HG02759 (cell line): Measurements from ENCODE around the gene XRCC3.

ENCODE experiments used
- ATAC-seq: cut with Tn5 transposase; IDR thresholded peaks from one replicate; pipeline ENCODE4 v1.9.1; 2021; ENCODE audit warnings: mild to moderate bottlenecking, moderate library complexity; ENCODE audit not compliant: unreplicated experiment

XRCC3 gene

DNA sequence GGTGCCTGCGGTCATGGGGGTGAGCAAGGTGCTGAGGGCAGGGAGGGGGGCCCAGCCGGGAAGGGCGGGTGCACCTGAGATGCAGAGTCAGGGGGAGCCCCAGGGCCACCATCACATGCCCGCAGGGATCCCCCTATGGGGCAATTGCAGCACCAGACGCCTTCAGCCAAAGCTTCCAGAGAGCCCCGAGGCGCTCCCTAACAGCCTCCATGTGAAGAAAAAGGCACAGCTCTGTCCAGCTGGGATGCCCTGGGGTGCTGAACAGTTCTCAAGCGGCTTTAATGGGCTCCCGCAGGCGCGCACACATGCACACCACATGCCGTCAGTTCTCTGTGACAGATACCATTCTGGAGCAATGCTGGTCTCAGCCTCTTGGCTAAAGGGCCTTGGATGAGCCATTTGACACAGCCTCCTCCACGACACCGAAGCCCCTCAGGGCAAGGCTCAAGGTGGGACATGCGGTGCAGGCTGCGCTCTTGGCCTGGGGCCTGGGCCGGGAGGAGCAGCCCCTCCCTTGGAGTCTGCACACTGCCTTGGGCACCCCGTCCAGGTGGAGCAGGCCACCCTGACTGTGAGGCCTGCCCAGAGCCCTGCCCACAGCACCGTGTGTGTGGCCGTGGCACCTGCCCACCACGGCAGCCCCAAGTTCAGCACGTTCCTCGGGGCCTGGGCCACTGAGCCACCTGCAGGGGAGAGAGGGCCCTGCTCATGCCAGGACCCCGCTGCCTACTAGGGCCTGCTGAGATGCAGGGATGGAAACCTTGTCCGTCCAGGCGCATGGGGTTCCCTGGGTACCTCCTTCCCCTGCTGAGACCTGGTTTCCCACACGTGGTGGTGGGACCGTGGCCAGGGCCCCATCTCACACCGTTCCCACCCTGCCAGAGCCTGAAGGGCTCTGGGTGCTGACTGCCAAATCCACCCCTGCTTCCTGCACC lies 7.7 kb downstream of the XRCC3 start:
- no peak for ATAC-seq

DNA sequence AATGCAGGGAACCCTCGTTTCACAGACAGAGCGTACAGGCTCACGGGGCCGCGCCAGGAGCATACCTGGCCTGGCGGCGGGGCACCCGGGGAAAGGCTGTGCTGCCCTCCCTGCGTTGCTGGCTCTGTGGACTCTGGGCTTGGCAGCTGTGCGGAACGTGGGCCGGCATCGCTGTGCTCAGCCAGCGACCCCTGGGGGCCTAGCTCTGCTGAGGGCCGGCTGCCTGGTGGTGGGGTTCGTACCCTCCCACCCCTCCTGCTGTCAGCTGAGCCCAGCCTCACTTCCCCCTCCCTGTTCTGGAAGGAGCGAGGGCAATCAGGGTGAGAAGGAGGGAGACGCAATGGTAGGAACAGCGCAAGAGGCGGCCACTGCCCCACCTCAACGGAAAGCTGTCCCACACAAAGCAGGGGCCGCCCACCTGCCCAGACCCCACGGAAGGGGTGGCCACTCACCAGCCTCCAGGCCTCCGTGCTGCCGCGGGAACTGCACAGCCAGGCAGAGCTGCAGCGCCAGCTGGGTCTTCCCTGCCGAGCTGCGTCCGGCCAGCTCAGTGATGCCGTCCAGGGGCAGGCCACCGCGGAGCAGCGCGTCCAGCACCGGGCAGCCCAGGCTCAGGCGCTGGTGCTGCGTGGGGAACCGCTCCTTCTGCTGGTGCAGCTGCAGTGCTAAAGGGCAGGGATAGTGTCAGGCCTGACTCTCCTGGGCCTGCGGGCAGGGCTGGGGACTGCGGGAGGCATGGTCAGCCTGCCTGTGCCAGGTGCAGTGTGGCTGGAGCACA lies 8.5 kb downstream of the XRCC3 start:
- ATAC-seq: no peak

DNA sequence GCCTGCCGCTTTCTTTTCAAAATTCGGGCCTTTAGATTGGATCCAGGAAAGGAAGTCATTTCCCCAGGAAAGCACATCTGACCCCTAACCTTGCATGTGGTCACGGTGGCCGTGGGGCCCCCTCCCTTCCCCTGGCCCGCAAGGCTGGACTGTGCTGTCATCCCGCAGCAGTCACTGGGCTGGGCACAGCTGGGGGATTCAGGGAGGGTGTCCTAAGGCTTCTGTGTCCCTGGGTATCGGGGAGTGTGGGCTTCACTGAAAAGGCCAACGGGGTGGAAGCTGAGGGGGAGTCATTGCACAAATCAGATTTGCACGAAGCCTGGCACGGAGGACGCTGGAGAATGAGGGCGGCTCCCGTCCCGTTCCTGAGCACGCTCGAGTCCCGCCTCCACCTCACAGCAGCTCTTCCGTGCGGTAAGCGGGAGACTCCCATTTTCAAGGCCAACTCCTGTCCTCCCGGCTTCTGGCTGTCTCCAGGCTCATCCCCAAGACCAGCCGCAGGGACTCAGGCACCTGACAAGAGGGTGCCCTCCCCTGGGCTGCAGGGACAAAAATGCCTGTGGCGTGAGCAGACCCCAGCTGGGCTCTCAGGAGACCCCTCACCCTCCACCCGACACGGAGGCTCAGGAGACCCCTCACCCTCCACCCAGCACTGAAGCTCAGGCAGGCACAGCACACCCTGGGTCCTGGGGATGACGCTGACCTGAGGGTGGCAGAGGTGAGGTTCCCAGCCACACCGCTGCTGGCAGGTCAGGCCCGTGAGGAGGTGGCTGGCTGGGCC lies 9.6 kb downstream of the XRCC3 start:
- ATAC-seq: no peak

DNA sequence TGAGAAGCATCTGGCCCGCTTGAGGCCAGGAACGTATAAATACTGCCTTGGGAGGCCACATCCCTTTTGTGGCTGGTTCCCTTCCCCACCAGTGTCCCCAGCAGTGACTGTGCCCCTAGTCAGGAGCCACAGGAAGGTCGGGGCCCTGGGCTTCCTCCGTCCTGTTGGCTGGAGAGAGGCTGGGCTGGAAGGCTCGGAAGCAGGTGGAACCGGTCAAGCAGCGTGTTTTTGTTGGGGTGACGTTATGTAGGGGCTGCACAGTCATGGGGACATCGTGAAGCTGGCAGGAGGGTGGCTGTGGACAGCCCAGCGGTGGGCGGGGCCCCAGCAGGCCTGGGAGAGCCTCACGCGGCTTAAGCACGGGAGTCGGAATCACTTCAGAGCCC lies 10.1 kb downstream of the XRCC3 start:
- no peak for ATAC-seq

DNA sequence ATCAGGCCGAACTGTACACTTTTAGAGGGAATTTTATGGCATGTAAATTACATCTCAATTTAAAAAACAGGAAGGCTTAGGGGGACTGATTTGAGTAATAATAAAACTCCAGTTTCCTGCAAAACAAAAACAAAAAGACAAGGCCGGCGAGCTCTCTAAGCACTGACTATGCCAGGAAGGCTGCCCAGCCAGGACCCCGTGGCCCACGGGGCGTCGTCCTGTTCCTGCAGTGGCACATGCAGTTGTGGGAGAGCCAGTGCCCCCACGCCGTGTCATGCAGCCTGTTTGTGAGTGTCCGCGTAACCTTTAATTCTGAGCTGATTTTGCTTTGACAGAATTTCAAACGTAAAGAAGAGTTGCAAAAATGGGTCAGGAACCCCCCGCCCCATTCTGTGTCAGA lies 10.5 kb downstream of the XRCC3 start:
- ATAC-seq: no peak

DNA sequence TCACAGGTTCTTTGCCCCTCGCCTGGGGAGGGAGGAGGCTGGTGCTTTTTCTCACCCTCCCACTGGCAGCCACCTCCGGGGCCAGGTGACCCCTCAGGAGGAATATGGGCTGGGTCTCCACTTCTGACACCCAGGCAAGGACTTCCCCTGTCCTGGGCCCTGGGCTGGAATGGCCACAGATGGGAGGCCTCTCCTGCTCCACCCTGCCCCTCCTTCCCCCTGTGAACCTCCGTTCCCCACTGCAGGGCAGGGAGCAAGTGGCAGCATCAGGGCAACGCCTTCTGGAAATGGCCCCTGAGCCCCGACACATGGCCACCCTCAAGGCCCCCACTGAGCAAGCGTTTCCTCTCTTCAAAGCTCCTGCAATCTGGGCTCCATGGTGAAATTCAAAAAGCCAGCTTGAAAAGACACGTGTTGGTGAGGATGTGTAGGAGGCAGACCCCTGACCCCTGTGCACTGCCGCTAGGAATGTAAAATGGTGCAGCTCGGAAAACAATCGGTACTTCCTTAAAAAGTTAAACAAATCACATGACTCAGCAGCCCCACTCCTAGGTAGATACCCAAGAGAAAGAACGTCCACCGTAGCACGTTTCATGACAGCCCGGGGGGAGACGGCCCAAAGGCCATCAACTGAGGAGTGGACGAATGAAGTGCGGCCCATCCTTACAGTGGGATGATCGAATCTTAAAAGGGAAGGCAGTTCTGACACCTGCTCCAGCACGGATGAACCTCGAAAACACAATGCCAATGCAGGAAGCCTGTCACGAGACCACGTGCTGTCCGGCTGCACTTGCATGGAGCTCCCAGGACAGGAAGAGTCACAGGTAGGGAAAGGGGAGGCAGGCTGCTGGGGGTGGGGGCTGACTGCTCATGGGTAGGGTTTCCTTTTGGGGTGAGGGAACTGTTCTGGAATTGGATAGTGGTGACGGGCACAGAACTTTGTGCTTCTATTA lies 11.5 kb downstream of the XRCC3 start:
- ATAC-seq: no peak

DNA sequence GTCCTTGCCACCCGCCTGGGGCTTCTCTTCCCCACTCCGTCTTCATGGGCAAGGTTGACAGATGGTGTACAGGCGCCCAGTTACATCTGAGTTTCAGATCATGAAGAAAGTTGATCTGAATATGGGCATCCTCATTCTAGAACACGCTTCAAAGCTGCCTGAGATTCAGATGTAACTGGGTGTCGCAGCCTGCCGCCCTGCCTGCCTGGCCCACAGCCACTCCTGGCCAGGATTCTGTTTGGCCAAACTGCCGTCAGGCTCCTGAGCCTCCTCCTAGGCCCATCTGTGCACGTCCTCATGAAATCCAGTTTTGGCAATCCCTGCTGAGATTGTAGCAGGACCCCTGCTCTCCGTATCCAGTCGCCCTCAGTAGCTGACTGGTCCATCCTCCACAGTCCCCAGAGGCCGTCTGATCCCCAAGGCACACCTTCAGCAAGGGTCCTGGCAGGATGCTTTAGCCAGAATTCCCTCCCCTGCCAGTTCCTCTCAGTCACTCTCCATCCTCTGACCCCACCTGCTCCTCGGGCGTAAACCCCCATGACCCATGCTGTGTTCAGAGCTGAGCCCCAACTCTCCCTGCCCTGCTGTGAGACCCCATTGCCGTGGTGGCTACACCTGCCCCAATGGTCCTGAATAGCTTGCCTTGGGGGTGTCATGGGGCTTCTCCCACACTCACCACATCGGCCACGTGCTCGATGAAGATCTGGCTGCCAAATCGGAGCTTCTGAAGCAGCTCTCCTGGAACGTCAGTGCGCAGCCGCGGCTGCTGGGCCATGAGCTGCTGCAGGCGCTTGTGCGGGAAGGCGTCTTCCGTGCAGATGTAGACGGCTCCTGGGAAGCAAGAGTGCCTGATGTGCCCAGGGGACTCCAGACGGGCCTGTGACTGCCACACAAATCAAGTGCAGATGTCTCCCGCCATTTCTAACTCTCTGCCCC lies 12.5 kb downstream of the XRCC3 start:
- ATAC-seq: no peak

DNA sequence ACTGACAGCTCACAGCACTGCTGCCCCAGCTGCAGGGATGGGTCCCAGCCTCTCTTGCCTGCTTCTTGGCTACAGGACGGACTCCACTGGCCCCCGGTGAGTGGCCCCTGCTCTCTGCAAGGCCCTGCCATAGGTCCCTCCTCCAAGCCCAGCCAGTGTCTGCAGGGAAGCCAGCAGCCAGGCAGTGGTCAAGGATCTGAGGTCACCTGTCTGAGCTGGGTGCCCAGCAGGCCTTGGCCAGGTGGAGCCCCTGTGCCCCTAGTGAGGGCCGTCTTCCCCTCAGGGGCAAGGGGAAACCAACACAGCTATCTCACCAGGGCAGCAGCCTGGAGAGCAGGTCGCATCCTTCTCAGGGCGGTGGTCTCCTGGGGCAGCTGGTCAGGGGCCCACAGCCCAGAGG lies 13.2 kb downstream of the XRCC3 start:
- ATAC-seq: no peak

DNA sequence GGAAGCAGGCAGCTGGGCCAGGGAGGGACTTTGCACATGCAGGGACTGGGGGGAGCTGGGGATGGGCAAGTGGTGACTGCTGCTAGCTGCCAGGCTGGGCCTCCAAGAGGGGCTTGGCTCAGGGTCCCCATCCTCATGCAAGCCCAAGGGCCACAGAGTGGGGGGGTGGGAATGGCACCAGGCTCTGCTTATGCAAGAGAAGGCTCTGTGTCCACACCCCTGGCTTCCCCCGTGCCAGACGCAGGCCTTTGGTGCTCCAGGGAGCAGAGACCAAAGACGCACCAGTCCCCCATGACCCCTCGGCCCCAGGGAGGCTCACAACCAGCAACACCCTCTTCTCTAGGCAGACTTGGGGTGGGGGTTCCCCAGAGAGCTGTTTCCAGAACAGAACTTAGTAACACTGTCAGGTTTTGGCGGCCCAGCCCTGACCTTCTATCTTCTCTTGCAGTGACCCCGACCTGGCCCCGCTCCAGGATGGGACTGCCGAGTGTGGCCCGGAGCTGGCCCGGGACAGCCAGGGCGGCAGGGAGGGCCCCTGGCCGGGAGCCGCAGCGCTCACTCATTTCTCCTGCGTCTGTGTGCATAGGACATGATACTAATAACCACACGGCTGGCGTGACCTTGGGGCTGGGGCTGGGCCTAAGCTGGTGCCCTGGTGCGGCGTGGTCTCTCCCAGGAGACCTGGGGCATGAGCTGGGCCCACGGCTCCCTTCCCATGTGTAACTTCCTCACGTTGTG lies 14.3 kb downstream of the XRCC3 start:
- no peak for ATAC-seq

DNA sequence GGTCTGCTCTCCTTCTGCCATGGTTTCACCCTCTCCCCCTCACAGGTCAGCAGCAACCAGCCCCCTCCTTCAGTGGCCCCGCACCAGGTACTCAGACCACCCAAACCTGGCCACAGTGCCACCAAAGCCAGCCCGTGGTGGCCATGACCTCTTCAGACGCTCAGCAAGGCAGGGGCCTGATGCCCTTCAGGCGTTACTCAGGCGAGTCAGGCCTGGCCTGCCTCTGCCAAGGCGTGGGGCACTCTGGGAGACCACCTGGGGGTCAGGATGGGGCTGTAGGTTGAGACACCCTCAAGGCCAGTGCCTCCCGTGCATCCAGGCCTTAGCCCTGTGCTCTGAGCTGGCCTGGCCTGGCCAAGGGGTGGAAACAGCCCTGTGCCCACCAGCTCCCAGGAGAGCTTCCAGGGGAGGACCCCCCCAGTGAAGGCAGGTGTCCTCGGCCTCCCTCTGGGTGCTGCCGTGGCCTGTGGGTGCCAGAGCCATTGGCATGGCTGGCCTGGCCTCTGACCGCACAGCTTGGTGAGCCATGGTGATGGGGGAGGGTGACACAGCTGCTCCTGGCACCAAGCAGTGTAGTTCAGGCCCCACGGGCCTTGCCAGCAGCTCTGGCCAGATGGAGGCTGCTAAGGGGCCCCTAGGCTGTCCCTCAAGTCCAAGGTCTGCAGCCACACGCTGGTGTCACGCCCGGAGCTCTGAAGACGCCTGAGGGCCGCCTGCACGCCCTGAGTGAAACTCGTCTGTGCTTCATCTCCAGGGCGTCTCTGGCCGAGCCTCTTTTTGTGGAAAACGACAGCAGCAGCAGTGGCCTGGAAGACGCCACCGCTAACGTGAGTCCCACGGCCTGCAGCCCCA lies 15.1 kb downstream of the XRCC3 start:
- ATAC-seq: no peak

DNA sequence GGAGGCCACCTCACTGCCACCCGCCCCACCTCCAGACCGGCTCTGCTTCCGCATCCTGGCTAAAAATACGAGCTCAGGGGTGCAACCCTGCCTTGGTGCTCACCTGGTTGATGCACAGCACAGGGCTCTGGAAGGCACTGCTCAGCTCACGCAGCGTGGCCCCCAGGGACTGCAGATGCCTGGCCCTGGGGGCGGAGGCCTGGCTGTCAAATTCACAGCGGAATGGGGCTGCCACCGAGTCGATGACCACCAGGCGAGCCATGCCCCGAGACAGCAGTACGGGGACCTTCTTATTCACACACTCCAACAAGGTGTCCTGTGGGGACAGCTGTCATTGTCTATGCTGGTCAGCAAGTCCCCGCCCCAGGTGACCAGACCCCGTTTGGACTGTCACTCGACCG lies 16.0 kb downstream of the XRCC3 start:
- ATAC-seq: no peak

DNA sequence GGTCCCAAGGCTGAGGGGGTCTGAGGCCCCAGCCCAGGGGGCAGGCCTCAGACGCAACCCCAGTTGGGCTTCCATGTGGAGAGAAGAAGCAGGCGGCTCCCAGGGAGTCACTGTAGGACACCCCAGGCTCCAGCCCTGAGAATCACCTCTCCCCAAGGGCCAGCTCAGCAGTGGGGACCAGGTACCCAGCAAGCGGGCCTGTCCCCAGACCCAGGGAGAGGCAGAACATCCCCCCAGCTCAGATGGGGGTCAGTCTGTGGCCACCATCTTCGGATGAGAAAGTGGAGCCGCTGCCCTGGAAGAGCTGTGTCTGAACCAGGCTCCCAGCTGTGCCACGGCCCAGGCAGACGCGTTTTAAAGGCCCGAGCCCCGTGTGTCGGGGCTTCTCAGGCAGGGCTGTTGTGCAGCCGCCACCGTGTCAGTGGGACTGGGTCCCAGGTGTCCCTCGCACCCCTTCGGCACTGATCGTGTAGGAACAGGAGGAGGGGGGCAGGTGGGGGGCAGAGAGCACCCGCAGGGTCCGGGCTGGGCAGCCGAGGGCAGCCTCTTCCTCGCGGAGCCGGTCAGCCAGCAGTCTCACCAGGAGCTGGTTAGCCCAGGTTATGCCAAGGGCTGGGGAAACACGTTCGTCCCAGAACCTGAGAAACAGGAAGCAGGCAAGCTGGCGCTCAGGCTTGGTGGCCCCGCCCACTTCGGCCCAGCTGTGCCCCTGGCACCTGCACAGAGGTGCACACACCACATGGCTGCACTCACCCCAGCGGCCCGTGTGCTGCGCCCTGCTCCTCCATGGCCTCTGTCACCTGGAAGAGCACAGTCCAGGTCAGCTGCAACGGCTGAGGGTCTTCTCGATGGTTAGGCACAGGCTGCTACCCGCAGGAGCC lies 16.6 kb downstream of the XRCC3 start:
- ATAC-seq: no peak

DNA sequence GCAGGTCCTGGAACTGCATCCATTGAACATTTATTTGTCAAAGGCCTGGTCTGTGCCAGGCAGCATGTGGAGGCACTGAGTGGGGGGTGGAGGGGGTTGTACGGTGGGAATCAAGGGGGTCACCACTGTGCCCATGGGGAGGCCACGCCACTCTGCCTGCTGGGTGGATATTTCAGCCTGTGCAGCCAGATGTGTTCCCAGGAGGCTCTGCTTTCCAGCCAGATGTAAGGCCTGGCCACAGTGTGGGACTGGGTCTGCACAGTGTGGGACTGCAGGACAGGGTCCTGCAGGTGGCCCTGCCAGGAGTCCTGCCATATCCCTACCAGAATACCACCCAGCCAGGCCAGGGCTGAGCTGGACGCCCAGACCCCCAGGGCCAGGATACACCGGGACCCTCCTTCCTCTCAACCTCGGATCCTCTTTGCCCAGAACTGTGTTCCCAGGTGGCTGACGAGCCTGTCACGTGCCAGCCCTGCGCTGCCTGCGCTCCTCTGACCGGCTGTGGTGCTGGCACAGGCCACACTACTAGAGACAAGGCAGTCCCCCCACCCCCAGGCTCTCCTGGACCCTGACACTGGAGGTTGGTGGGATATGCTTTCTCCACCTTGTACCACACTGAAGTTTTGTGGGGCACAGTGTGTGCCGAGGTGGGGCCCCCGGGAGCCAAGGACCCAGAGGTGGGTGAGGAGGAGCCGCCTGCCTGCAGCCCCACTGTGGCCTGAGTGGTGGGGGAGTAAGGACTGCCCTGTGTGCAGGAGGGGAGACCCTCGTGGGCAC lies 17.5 kb downstream of the XRCC3 start:
- ATAC-seq: no peak

DNA sequence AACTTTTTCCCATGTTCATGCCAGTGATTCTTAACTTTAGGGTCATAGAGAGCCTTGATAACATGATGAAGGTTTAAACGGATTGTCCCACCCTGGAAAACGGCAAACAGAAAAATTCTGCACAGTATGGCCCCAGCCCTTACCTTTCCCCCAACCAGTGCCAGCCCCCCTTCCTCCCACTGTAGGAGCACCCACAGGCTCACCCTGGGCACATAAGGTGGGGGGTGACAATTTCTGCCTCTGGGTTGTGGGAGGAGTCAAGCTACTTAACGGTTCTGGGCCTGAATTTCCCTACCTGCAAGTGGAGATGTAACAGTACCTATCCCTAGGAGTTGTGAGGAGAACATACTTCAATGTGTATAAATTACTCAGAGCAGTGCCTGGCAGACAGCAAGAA lies 18.0 kb downstream of the XRCC3 start:
- ATAC-seq: no peak

DNA sequence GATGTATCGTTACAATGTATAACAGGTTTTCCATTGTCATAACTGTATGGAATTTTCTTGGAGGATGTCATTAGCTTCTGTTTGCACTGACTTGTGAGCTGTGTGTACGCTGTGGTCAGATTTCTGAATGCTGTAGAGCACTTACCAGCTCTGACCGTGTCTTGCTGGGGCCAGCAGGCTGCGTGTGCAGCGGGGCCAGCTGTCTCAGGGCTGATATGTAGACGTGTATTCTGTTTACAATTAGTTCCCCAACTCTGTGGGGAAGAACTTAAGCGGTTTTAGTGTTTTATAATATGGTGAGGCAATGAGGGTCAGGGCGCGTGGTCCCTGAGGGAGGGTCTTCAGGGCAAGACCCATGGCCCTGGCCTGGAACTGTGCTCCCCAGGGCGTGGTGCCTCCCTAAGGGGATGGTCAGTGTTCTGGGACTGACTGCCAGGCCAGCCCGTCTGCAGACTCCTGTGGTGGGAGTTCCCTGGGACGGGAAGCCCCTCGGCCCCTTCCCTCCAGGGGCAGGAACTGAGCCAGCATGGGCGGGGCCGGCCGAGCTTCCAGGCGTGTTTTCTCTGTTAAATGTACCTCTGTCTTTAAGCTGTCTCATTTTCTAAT lies 18.7 kb downstream of the XRCC3 start:
- ATAC-seq: no peak

DNA sequence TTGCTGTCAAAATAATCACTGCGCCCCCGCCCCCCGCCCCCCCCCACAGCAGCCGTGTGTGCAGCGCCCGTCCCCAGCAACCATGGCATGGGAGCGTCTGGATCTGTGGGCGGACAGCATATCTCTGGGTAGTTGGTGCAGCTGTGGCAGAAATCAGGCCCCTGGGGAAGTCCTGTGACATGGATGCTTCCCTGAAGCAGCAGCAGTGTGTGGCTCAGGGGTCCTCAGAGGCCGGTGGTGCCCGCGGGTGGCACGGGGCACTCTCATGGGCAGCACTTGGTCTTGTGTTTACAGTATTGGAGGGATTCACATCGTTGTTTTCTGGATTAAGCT lies 19.2 kb downstream of the XRCC3 start:
- no peak for ATAC-seq
